HG02798 (cell line): ENCODE data around the gene LPIN2.
"Not testable (repeated sequence)": the region's sequence is repeated elsewhere in the genome, so short reads cannot be mapped to it uniquely, and the experiment has no call there.

Source experiments
- ATAC-seq: cut with Tn5 transposase; IDR thresholded peaks from one replicate; pipeline ENCODE4 v1.9.1; 2021; ENCODE audit warnings: mild to moderate bottlenecking; ENCODE audit not compliant: unreplicated experiment, poor library complexity

The LPIN2 gene, protein sequence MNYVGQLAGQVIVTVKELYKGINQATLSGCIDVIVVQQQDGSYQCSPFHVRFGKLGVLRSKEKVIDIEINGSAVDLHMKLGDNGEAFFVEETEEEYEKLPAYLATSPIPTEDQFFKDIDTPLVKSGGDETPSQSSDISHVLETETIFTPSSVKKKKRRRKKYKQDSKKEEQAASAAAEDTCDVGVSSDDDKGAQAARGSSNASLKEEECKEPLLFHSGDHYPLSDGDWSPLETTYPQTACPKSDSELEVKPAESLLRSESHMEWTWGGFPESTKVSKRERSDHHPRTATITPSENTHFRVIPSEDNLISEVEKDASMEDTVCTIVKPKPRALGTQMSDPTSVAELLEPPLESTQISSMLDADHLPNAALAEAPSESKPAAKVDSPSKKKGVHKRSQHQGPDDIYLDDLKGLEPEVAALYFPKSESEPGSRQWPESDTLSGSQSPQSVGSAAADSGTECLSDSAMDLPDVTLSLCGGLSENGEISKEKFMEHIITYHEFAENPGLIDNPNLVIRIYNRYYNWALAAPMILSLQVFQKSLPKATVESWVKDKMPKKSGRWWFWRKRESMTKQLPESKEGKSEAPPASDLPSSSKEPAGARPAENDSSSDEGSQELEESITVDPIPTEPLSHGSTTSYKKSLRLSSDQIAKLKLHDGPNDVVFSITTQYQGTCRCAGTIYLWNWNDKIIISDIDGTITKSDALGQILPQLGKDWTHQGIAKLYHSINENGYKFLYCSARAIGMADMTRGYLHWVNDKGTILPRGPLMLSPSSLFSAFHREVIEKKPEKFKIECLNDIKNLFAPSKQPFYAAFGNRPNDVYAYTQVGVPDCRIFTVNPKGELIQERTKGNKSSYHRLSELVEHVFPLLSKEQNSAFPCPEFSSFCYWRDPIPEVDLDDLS

DNA sequence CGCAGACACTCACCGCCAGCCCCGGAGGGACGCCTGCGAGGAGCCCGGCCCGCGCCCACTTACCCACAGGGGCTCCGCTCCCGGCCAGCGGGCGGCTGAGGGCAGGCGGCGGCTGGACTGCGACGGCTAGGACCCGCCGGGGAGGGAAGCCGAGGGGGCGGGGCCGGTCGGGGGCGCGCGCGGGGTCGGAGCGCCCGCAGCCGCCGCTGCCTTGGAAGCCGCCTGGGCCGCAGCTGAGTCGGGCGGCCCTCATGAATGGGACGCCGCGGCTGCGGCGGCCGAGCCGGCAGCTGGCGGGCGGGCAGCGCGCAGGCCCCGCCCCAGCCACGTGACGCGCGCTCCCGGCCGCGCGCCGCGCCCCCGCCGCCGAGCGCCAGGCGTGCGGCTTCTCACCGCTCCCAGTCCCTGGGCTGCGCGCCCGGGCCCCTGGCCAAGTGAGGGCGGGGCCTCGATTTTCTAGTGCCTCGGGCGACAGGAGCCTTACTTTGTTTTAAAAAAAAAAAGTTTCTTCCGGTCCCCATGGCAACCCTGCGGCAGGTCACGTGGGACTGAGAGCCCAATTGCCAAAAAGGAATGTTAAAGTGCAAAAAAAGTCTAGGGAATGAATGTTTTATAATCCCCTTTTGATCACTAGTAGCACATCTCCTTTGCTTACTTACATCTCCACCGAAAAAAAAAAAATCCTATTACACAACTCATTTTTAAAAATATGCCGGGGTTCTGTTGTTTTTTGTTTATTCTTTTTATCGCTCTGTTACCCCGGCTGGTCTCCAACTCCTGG lies at the start of gene LPIN2:
Gene LPIN2 (minus strand): TSS at position 121 of the 781 bp plus-strand sequence. CDS start 52,304 bp downstream, outside the sequence.
- ATAC-seq, result peak; percentile 91

DNA sequence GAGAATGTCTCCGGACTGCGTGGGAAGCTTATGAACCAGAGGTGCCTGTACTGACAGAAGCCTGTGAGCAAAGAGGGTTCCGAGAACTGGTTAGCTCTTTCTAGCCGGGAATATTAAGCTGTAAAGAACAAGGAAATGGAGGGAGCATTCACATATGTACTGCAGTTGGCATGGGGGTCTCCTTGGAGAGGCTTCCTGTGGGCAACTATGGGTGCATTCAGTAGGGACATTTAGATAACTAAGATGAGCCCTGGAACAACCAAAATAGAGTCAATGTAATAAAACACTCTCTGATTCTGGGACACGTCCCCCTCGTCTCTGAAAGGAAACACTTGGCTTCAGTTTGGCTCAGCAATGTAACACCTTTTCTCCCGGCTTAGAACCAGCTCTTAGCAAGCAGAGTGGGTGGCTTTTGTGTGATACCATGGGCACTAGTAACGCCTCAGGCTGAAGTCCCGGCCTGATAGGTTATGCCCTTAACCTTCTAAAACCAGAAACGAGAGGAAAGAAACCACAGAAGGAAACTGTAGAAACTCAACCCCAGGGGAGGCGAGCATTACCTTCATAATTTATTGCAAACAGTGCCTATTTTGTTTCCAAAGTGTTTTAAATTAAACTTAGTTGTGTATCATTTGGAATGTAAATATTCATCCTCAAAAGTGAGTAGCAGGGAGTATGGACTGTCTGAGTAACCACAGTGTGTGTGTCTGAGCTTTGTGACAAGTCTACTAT lies 48.8 kb upstream of the LPIN2 start:
- ATAC-seq, result peak; percentile 44

DNA sequence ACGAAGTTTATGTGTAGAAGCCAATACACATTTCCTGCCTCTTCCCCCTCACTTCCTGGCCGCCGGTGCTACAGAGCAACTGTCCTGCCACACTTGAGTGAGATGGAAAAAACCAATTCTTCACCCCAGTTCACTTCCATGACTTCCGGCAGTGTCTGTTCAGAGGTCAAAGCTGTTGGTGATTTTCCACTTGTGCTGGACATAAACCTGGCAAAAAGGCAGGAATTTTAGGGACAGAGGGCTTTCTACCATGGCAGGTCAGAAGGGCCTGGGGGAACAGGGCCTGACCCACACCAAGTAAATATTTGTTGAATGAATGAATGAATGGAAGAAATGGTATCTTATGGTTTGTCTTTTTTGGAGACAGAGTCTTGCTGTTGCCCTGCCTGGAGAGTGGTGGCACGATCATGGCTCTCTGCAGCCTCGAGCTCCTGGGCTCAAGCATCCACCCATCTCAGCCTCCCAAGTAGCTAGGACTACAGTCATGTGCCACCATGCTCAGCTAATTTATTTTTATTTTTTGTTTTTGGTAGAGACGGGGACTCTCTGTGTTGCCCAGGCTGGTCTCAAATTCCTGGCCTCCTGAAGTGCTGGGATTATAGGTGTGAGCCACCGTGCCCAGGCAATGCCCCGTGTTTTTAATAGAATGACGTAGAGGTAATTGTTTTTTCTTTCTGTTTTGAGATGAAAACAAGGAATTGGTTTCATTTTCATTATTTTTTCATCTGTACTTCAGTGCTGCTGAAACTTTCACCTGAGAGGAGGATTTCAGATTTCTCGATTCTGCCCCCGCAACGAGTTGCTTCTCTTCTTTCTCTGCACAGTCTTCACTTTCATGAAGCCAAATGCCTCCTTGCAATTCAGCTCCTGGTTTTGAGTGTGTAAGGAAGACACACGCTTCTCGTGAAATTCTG lies 48.0 kb upstream of the LPIN2 start:
- no peak for ATAC-seq

DNA sequence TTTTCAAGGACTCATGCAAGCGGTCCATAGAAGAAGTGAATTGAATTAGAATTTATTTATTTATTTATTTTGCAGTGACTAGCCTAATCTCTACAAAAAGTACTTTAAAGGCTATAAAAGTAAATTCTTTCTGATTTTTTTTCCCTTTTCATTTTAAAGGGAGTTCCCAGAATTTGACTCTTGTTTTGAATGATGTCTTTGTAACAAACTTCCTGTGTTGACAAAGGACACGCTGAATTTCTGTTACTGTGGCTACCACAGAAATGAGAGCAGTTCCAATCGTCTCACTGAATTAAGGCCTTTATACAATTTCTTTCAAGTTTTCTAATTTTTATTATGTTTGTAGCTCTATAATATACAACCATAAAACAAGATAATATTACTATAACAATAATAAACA lies 46.3 kb upstream of the LPIN2 start:
- no peak for ATAC-seq

DNA sequence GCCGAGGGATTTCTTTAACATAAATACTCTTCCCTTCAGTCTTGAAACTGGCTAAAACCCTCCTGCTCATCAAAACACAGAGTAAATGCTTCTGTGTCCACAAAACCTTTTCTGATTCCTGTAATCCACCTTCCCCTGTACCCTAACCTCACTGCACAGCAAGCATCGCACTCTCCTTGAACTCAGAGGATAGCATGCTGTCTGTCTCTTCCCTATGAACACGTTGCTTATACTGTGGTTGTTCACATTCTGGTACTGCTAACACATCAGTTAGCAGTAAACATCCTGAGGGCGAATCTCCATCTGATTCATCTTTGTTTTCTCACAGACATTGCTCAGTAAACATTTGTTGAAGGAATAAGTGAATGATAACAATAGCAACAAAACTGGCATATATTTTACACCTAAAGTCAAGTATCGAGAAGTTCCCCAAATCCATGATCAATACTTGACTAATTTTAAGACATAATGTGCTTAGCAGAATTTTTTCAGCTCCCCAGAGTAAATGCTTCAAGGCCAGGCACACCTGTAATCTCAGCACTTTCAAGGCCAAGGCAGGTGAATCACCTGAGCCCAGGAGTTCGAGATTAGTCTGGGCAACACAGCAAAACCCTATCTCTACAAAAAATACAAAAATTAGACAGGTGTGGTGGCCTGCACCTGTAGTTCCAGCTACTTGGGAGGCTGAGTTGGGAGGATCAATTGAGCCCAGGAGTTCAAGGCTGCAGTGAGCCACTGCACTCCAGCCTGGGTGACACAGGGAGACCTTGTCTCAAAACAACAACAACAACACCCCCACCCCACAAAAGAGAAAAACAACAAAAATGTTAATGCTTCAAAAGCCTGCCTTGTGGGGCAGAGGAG lies 45.6 kb upstream of the LPIN2 start:
- ATAC-seq, result no peak

DNA sequence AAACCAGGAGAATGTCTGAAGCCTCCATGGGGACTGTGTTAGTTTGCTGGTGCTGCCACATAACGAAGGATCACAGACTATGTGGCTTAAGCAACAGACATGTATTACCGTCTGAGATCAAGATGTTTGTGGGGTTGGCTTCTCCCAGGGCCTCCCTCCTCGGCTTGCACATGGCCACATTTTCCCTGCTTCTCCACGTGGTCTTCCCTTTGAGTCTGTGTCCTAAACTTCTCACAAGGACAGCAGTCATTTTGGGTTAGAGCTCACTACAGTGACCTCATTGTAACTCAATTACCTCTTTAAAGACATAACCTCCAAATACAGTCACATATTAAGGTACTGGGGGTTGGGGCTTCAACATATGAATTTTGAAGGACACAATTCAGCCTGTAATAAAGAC lies 44.6 kb upstream of the LPIN2 start:
- ATAC-seq, result no peak

DNA sequence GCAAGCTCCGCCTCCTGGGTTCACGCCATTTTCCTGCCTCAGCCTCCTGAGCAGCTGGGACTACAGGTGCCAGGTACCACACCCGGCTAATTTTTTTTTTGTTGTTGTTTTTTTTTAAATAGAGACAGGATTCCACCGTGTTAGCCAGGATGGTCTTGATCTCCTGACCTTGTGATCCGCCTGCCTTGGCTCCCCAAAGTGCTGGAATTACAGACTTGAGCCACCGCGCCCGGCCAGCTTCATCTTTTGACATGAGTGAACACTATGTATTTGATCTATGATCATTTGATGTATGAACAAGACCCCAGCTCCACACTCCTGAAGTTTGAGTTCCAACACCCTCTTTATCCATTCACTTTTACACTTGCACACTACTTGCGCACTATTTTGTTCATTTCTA lies 43.4 kb upstream of the LPIN2 start:
- ATAC-seq, result no peak

DNA sequence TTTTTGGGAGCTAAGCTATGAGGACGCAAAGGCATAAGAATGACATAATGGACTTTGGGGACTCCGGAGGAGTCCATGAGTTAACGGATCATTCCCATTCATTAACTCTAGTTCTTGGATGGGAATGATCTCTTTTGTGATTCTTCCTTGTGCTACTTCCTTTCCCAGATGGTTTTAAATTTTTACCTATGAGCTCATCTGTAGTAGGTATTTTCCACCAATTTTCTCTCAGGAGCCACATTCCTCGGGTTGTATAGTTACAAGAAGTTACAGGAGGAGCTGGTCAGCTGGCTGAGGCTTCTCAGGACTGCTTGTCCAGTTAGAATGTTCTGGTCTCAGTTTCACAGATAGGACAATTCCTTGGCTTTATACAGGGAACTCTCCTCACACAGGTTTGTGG lies 42.9 kb upstream of the LPIN2 start:
- no peak for ATAC-seq

DNA sequence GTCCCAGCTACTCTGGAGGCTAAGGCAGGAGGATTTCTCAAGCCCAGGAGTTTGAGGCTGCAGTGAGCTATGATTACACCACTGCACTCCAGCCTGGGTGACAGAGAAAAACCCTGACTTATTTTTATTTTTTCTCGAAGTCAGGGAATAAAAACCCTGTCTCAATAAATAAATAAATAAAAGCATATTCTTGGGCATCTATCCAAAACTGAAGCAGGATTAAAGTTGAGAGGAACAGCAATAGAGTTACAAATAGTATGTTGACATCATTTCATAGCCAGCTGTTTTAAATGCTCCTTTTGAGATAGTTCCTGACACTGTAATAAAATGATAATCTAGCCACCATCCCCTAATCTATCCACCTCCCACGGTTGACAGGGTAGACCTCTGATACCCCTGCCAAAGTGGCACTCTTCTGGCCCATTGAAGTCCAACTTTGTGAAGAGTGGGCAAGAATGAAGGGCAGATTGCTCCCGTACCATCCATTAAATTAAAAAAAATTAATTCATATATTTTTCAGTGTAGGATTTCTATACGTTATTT lies 42.3 kb upstream of the LPIN2 start:
- no peak for ATAC-seq

DNA sequence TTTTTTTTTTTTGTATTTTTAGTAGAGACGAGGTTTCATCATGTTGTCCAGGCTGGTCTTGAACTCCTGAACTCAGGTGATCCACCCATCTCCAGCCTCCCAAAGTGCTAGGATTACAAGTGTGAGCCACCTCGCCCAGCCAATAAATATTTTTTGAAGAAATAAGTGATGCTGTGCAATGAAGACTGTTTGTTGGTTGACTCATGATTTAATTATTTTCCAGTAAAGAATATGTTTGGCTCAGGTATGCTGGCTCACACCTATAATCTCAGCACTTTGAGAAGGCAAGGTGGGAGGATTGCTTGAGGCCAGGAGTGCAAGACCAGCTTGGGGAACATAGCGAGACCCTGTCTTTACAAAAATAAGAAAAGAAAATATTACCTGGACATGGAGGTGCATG lies 41.8 kb upstream of the LPIN2 start:
- ATAC-seq, result no peak

DNA sequence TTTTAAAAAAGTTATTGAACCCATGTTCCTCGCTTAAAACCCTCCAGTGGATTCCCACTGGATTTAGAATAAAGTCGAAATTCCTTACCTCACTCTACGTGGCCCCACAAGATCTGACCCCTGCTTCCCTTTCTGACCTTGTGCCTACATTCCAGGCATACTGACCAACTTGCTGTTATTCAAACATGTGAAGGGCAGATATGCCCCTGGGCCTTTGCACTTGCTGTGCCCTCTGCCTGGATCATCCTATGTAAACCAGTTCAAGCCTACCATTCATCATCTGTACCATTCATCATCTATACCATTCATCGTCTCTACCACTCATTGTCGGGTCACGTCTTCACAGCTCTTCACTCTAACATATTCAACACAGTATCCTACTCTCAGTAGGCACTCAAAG lies 41.3 kb upstream of the LPIN2 start:
- no peak for ATAC-seq

DNA sequence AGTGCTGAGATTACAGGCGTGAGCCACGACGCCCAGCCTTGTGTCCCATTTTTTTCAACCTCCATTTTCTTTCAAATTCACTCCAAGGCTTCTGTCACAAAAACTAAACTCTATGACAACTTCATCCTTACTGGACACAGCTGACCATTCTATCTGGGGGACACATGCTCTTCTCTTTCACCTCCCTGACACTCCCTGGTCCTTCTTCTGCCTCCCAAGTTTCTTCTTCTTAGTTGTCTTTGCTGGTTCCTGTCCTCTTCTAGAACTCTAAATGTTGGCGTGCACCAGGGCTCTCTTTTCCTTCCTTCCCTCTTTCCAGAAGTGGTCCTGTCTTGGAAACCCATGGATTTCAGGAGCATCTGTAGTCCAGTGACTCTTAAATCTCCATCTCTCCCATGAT lies 40.1 kb upstream of the LPIN2 start:
- ATAC-seq, result no peak

DNA sequence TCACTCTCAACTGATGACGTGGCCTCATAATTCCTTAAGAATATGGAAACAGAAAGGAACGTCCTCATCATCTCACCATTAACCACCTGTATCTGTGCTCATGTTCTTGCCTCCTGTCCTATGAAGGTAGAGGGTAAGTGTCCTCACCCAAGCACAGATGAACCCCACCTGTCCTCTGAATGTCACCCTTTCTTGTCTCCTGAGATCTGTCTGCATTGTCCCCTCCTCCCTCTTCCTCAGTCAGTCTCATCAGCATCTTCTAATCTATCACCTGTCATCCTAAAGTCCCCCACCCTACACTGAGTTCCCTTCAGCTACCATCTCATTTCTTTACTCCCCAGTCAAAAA lies 39.4 kb upstream of the LPIN2 start:
- ATAC-seq, result no peak

DNA sequence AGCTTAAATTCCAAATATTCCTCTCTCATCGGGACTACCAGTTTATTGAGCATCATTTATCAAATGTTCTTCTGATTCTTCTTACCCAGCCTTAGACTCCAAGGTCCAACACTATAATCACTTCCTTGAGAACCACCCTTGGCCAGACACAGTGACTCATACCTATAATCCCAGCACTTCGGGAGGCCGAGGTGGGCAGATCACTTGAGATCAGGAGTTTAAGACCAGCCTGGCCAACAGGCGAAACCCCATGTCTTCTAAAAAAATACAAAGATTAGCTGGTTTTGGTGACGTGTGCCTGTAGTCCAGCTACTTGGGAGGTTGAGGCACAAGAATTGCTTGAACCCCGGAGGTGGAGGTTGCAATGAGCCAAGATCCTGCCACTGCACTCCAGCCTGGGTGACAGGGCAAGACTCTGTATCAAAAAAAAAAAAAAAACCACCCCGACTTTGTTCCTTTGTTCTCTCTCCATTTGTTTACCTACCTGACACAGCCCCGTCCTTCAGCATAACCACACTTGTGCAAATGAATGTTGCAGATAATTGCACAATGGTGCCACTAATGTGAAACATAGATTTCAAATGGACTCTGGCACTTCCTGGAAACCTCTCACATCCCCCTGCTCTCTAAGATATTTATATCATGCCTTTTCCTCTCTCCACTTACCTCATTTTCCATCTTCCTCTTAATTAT lies 38.9 kb upstream of the LPIN2 start:
- no peak for ATAC-seq

DNA sequence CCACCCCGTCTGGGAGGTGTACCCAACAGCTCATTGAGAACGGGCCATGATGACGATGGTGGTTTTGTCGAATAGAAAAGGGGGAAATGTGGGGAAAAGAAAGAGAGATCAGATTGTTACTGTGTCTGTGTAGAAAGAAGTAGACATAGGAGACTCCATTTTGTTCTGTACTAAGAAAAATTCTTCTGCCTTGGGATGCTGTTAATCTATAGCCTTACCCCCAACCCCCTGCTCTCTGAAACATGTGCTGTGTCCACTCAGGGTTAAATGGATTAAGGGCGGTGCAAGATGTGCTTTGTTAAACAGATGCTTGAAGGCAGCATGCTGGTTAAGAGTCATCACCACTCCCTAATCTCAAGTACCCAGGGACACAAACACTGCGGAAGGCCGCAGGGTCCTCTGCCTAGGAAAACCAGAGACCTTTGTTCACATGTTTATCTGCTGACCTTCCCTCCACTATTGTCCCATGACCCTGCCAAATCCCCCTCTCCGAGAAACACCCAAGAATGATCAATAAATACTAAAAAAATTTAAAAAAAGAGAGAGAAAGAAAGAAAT lies 37.0 kb upstream of the LPIN2 start:
- ATAC-seq, result not testable (repeated sequence)

DNA sequence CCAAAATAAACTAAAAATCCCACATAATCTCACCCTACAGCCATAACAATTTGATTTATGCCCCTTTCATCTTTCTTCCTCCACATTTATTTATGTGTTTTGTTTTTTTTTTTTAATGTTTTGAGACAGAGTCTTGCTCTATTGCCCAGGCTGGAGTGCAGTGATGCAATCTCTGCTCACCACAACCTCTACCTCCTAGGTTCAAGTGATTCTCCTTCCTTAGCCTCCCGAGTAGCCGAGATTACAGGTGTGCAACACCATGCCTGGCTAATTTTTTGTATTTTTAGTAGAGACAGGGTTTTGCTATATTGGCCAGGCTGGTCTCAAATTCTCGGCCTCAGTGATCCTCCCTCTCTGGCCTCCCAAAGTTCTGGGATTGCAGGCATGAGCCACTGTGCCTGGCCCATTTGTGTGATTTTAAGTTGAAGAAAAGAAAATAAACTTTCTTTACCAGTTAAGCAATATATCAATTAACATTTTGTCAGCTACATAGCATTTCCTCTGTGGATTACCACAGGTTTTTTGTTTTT lies 35.9 kb upstream of the LPIN2 start:
- no peak for ATAC-seq

DNA sequence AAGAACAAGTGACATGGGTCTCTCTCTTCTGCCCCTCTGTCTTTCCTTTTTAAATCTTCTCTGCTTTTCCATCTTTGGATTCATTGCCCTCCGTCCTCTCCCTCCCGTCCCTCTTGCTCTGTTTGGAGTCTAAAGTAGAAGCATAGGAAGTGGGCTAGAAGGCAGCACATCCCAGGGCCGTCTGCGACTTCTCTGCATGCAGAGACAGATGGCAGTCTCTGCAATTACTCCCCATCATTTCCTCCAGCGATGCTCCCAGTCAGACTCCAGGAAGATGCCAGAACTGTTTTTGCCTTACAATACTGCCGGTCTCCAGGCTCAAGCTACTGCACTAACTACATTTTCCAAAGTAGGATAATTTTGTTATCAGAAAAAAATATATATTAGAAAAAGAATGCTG lies 35.2 kb upstream of the LPIN2 start:
- ATAC-seq, result no peak
